HEK293 (cell line): ENCODE results near the gene ECPAS.

Source experiments
- CTCF ChIP-seq: fragments of 450-650 bp; formaldehyde crosslinking; IDR thresholded peaks from 2 replicates; pipeline ENCODE4 v1.5.1; 2016; ENCODE audit warnings: missing biosample characterization, missing genetic modification characterization
- PRDM1 ChIP-seq: fragments of 450-650 bp; formaldehyde crosslinking; IDR thresholded peaks from 2 replicates; pipeline ENCODE4; 2016; ENCODE audit warnings: missing biosample characterization, missing genetic modification characterization
- ZNF548 ChIP-seq: fragments of 450-650 bp; formaldehyde crosslinking; IDR thresholded peaks from 2 replicates; pipeline ENCODE4 v1.5.1; 2016; ENCODE audit warnings: missing biosample characterization, missing genetic modification characterization
- TF ChIP-seq, protein P1 (sequence below): fragments of 450-650 bp; formaldehyde crosslinking; IDR thresholded peaks from 2 replicates; pipeline ENCODE4 v1.5.1; 2016; ENCODE audit warnings: missing biosample characterization, missing genetic modification characterization

GRCh38 chr9:111440226-111440625 is 44.0 kb downstream of the ECPAS start:
- TF ChIP-seq ZNF548 = no peak
- TF ChIP-seq CTCF (tag by site-specific recombination) = no peak
- TF ChIP-seq PRDM1 (tag by site-specific recombination) = no peak
- TF ChIP-seq, protein P1, sequence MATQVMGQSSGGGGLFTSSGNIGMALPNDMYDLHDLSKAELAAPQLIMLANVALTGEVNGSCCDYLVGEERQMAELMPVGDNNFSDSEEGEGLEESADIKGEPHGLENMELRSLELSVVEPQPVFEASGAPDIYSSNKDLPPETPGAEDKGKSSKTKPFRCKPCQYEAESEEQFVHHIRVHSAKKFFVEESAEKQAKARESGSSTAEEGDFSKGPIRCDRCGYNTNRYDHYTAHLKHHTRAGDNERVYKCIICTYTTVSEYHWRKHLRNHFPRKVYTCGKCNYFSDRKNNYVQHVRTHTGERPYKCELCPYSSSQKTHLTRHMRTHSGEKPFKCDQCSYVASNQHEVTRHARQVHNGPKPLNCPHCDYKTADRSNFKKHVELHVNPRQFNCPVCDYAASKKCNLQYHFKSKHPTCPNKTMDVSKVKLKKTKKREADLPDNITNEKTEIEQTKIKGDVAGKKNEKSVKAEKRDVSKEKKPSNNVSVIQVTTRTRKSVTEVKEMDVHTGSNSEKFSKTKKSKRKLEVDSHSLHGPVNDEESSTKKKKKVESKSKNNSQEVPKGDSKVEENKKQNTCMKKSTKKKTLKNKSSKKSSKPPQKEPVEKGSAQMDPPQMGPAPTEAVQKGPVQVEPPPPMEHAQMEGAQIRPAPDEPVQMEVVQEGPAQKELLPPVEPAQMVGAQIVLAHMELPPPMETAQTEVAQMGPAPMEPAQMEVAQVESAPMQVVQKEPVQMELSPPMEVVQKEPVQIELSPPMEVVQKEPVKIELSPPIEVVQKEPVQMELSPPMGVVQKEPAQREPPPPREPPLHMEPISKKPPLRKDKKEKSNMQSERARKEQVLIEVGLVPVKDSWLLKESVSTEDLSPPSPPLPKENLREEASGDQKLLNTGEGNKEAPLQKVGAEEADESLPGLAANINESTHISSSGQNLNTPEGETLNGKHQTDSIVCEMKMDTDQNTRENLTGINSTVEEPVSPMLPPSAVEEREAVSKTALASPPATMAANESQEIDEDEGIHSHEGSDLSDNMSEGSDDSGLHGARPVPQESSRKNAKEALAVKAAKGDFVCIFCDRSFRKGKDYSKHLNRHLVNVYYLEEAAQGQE (tag by site-specific recombination) = no peak
